Measurements from ENCODE around the gene BANF2. TPM values are rescaled to one million over a fixed set of nuclear protein-coding genes. Genes with fewer than 3 reads are reported as not detected.

BANF2 gene
- total RNA-seq, 1 donor from 2014 or later: not detected

DNA sequence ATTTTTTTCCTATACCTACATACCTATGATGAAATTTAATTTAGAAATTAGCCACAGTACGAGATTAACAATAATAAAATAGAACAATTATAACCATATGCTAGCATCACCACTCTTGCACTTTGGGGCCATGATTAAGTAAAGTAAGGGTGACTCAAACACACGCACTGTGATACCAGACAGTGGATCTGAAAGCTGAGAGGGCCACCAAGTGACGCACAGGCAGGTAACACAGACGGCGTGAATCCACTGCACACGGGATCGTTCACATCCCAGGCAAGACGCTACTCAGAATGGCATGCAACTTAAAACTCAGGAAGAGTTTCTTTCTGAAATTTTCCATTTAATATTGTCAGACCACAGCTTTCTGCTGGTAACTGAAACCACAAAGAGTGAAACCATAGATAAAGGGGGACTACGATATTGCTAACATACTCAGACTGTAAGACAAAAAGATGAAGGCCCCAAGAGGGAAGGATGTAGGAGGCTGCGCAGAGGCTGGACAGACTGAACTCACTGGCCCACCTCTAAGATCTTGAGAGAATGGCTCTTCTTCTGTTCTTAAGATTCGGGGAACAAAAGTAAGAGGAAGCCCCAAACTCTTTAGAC lies 35.6 kb upstream of the BANF2 start:
- Mint-ChIP-seq H3K27me3 (ENCODE audit: insufficient read depth, low read depth) (peaks cover 2% of the 10 kb centered on the region), H3K4me1 (peaks cover 30% of the 10 kb centered on the region), H3K9me3 (peaks cover 6% of the 10 kb centered on the region), H3K4me3 (peak overlapping the region; percentile 64), H3K27ac (peak overlapping the region; percentile 64), H3K36me3 (peaks cover 25% of the 10 kb centered on the region)
- H3K27ac ChIP-seq: no peak overlapping the region
- peak overlapping the region; percentile 33 for H3K4me2 ChIP-seq
- no peaks in the 10 kb centered on the region for H3K9me3 ChIP-seq (ENCODE audit: low read depth)
- H3K36me3 ChIP-seq: no peaks in the 10 kb centered on the region
- no peak overlapping the region for H2AFZ ChIP-seq (replicated peaks)
- no peak for DNase-seq (ENCODE audit: low spot score)
- H3K79me2 ChIP-seq (ENCODE audit: low read depth): peaks cover 36% of the 10 kb centered on the region
- H3K4me1 ChIP-seq: peaks cover 19% of the 10 kb centered on the region
- peaks cover 31% of the 10 kb centered on the region for H4K20me1 ChIP-seq (ENCODE audit: low read depth)
- no peak for TF ChIP-seq EZH2phosphoT487 (IDR thresholded peaks at IDR 0.05)
- TF ChIP-seq, protein P1, sequence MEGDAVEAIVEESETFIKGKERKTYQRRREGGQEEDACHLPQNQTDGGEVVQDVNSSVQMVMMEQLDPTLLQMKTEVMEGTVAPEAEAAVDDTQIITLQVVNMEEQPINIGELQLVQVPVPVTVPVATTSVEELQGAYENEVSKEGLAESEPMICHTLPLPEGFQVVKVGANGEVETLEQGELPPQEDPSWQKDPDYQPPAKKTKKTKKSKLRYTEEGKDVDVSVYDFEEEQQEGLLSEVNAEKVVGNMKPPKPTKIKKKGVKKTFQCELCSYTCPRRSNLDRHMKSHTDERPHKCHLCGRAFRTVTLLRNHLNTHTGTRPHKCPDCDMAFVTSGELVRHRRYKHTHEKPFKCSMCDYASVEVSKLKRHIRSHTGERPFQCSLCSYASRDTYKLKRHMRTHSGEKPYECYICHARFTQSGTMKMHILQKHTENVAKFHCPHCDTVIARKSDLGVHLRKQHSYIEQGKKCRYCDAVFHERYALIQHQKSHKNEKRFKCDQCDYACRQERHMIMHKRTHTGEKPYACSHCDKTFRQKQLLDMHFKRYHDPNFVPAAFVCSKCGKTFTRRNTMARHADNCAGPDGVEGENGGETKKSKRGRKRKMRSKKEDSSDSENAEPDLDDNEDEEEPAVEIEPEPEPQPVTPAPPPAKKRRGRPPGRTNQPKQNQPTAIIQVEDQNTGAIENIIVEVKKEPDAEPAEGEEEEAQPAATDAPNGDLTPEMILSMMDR (IDR thresholded peaks at IDR 0.05): no peak
- no peak for TF ChIP-seq EZH2 (IDR thresholded peaks at IDR 0.05)
- no peaks in the 10 kb centered on the region for H3K27me3 ChIP-seq
- H3K9ac ChIP-seq: no peak overlapping the region
- no peaks in the 10 kb centered on the region for H3F3A ChIP-seq (ENCODE audit: low read depth)
- no peak overlapping the region for H3K4me3 ChIP-seq

GRCh38 chr20:17665756-17666155 lies 34.0 kb upstream of the BANF2 start:
- H4K20me1 ChIP-seq (ENCODE audit: low read depth): peaks cover 31% of the 10 kb centered on the region
- H3K4me1 Mint-ChIP-seq: peaks cover 30% of the 10 kb centered on the region

GRCh38 chr20:17666481-17666880 lies 33.3 kb upstream of the BANF2 start:
- H3K27ac Mint-ChIP-seq: no peak overlapping the region
- peaks cover 31% of the 10 kb centered on the region for H3K79me2 ChIP-seq (ENCODE audit: low read depth)
- no peak overlapping the region for H3K27ac ChIP-seq

More at GRCh38 chr20:17665756-17666155, 34.0 kb upstream of the BANF2 start:
- peaks cover 20% of the 10 kb centered on the region for H3K36me3 Mint-ChIP-seq
- Histone ChIP-seq H3K79me2 (ENCODE audit: low read depth) (peaks cover 36% of the 10 kb centered on the region), H3K4me1 (peaks cover 19% of the 10 kb centered on the region), H3K9me3 (ENCODE audit: low read depth) (no peaks in the 10 kb centered on the region), H3K27ac (no peak overlapping the region), H2AFZ (replicated peaks) (no peak overlapping the region), H3K4me2 (no peak overlapping the region), H3K27me3 (no peaks in the 10 kb centered on the region), H3K9ac (no peak overlapping the region), H3F3A (ENCODE audit: low read depth) (no peaks in the 10 kb centered on the region), H3K4me3 (no peak overlapping the region), H3K36me3 (no peaks in the 10 kb centered on the region)
- no peak overlapping the region for H3K27ac Mint-ChIP-seq
- no peak overlapping the region for H3K4me3 Mint-ChIP-seq
- H3K27me3 Mint-ChIP-seq (ENCODE audit: insufficient read depth, low read depth): no peaks in the 10 kb centered on the region
- DNase-seq (ENCODE audit: low spot score): no peak
- H3K9me3 Mint-ChIP-seq: no peaks in the 10 kb centered on the region
- TF ChIP-seq EZH2phosphoT487 (IDR thresholded peaks at IDR 0.05): no peak
- no peak for TF ChIP-seq EZH2 (IDR thresholded peaks at IDR 0.05)
- TF ChIP-seq, protein P1 (IDR thresholded peaks at IDR 0.05): no peak

GRCh38 chr20:17667445-17667844 lies 32.3 kb upstream of the BANF2 start:
- H4K20me1 ChIP-seq (ENCODE audit: low read depth): peaks cover 34% of the 10 kb centered on the region
- peaks cover 35% of the 10 kb centered on the region for H3K79me2 ChIP-seq (ENCODE audit: low read depth)
- H3K9ac ChIP-seq: no peak overlapping the region
- Mint-ChIP-seq H3K9me3 (no peaks in the 10 kb centered on the region), H3K4me1 (peaks cover 24% of the 10 kb centered on the region), H3K4me3 (no peak overlapping the region), H3K36me3 (peaks cover 14% of the 10 kb centered on the region), H3K27ac (no peak overlapping the region), H3K27me3 (ENCODE audit: insufficient read depth, low read depth) (no peaks in the 10 kb centered on the region)
- TF ChIP-seq, protein P1 (IDR thresholded peaks at IDR 0.05): no peak
- no peak for TF ChIP-seq EZH2 (IDR thresholded peaks at IDR 0.05)
- TF ChIP-seq EZH2phosphoT487 (IDR thresholded peaks at IDR 0.05): no peak
- H3K4me2 ChIP-seq: no peak overlapping the region
- peaks cover 19% of the 10 kb centered on the region for H3K4me1 ChIP-seq
- H3K4me3 ChIP-seq: no peak overlapping the region
- H2AFZ ChIP-seq (replicated peaks): no peak overlapping the region
- no peak for DNase-seq (ENCODE audit: low spot score)
- H3K27ac ChIP-seq: no peak overlapping the region
- no peaks in the 10 kb centered on the region for H3K36me3 ChIP-seq
- no peaks in the 10 kb centered on the region for H3K27me3 ChIP-seq
- no peaks in the 10 kb centered on the region for H3K9me3 ChIP-seq (ENCODE audit: low read depth)
- no peaks in the 10 kb centered on the region for H3F3A ChIP-seq (ENCODE audit: low read depth)

More at GRCh38 chr20:17666481-17666880, 33.3 kb upstream of the BANF2 start:
- Mint-ChIP-seq H3K4me1 (peaks cover 30% of the 10 kb centered on the region), H3K9me3 (no peaks in the 10 kb centered on the region), H3K27me3 (ENCODE audit: insufficient read depth, low read depth) (no peaks in the 10 kb centered on the region), H3K36me3 (peaks cover 18% of the 10 kb centered on the region), H3K4me3 (no peak overlapping the region)
- Histone ChIP-seq H3K4me2 (no peak overlapping the region), H3K4me3 (no peak overlapping the region), H3F3A (ENCODE audit: low read depth) (no peaks in the 10 kb centered on the region), H3K9ac (no peak overlapping the region), H2AFZ (replicated peaks) (no peak overlapping the region), H3K4me1 (peaks cover 19% of the 10 kb centered on the region), H3K9me3 (ENCODE audit: low read depth) (no peaks in the 10 kb centered on the region), H3K27me3 (no peaks in the 10 kb centered on the region), H4K20me1 (ENCODE audit: low read depth) (peaks cover 31% of the 10 kb centered on the region), H3K36me3 (no peaks in the 10 kb centered on the region)
- DNase-seq (ENCODE audit: low spot score): no peak
- TF ChIP-seq EZH2phosphoT487 (IDR thresholded peaks at IDR 0.05): no peak
